Raji (cell line): ENCODE measurements around the gene STRC.
"Not testable (repeated sequence)": the region's sequence is repeated elsewhere in the genome, so short reads cannot be mapped to it uniquely, and the experiment has no call there.

Experiments
- POLR2A ChIP-seq: IDR thresholded peaks from 2 replicates; pipeline ENCODE4 v1.6.1; 2011; ENCODE audit warnings: low read depth, low read length, control low read depth; ENCODE audit not compliant: insufficient read depth

STRC gene

GRCh38 chr15:43618700-43619099 lies at the start of gene STRC:
STRC (minus strand) TSS chr15:43618800; CDS start chr15:43618722, 78 bp downstream.
- TF ChIP-seq POLR2A, result not testable (repeated sequence)

DNA sequence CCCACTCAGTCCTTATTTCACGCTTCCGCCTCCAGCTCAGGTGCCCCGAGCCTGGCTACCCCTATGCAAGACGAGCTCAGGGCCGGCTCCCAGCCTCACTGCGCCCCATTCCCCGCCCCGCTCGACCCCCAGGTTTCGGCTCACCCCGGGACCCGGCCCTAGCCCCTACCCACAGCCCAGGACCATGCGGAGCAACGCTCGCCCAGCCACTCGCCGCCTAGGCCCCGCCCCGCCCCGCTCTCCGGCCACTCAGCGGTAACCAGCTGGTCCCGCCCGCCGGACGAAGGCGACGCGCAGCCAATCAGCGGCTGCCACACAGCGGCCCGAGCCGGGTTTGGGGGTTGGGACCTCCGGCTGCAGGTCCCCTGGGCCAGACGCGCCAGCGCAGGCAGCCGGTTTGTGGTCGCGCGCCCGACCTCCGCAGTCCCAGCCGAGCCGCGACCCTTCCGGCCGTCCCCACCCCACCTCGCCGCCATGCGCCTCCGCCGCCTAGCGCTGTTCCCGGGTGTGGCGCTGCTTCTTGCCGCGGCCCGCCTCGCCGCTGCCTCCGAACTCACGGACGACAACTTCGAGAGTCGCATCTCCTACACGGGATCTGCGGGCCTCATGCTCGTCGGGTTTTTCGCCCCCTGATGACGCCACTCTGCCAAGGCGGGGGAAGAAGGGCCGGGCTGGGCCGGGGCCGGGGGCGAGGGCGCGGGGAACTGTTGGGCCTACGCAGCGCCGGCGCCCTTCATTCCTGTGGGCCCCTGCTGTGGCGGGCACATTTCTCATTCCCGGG lies 30.2 kb upstream of the STRC start, which contains the start of gene CATSPER2:
CATSPER2 (minus strand) TSS at position 196 of the 781 bp plus-strand sequence. CDS start 783 bp downstream, outside the sequence.
- no peak for TF ChIP-seq POLR2A

- TF ChIP-seq POLR2A, result no peak
These were observed 6.5 kb upstream of the STRC start for GRCh38 chr15:43625106-43625505.

DNA sequence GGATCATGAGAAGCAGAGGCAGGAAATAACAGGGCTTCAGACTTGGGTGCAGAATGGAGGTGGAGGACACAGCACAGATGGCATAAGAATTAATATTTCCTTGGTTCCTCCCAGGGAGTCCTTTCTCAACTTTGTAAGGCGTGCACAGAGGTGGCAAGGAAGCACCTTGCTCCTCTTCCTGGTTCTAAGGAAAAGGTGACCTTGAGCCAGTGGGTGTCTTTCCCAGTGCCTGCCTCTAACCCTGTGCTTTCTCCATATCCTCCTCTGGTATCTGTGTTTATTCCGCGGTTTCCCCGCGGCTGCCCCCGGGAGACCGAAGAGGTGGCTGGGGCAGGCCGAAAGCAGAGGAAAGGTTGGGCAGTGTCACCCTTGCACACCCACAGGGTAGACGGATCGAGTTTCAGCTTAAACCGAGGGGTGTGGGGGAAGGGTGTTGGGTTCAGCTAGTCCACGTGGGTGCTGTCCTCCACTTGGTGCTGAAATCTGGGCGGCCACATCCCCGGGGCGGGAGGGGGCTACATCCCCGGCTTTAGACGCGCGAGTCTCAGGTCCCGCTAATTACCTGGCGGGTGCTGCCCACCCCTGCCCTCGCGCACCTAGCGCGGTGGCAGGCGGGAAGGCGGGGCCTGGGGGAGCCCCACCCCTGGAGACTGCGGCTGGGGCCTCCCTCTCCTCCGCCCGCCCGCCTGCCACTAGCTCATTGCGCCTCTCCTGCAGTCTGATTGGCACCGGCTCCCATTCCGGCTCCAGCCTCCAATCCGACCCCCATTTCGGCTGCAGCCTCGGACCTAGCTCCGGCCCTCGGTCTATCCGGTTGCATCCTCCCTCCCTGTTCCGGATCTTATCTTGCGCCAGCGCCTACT lies 25.0 kb downstream of the STRC start, which contains the start of gene CKMT1B:
CKMT1B (plus strand) TSS at position 700 of the 863 bp plus-strand sequence. CDS start 192 bp downstream, outside the sequence.
- not testable (repeated sequence) for TF ChIP-seq POLR2A

GRCh38 chr15:43589778-43590466 lies 28.7 kb downstream of the STRC start, which contains the start of gene PPIP5K1:
PPIP5K1 (minus strand) TSS chr15:43590208; CDS start chr15:43584504, 5,704 bp downstream.
- TF ChIP-seq POLR2A, result not testable (repeated sequence)

DNA sequence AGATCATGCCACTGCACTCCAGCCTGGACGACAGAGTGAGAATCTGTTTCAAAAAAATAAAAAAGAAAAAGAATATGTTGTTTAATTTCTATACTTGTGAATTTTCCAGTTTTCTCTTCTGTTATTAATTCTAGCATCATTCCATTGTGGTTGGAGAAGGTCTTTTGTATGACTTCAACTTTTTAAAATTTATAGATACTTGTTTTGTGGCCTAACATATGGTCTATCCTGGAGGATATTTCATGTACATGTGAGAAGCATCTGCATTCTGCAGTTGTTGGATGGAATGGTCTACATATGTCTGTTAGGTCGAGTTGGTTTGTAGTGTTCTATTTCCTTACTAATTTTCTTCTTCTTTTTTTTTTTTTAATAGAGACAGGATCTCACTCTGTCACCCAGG lies 65.6 kb downstream of the STRC start:
- TF ChIP-seq POLR2A, result no peak

DNA sequence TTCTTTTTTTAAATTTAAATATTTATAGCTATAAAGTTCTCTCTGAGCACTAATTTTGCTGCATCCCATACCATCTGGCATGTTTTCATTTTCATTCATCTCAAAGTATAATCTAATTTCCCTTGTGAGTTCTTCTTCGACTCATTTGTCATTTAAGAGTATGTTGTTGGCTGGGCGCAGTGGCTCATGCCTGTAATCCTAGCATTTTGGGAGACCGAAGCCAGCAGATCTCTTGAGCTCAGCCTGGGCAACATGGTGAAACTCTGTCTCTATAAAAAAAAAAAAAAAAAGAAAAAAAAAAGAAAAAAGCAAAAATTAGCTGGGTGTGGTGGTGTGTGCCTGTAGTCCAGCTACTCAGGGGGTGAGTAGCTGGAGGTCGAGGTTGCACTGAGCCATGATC lies 66.3 kb downstream of the STRC start:
- no peak for TF ChIP-seq POLR2A

- TF ChIP-seq POLR2A, result no peak
These were observed 67.9 kb downstream of the STRC start for GRCh38 chr15:43550527-43551363.
